Central memory CD8-positive, alpha-beta T cell (primary cell): ENCODE data around the gene DNAJC22.
A peak's percentile ranks its signal among the peaks of the same experiment; 100 is the strongest.

Experiments used
- ATAC-seq: fragments of 150-1000 bp; cut with Tn5 transposase; replicated peaks from 2 replicates; pipeline ENCODE4 v1.10.0; 2022; ENCODE audit warnings: mild to moderate bottlenecking, moderate FRiP score, moderate number of reproducible peaks; ENCODE audit not compliant: poor library complexity, severe bottlenecking; ENCODE audit errors: extremely low read depth
- DNase-seq, 2 donors: peaks; one replicate each; pipeline ENCODE4 v3.0.0; 2021; ENCODE audit warnings: low spot score in 2 of 2
- H3K27ac Mint-ChIP-seq: one replicate; pipeline ENCODE4 v1.8.0; 2022; ENCODE audit warnings: low read depth, mild to moderate bottlenecking, moderate library complexity, mixed read lengths
- H3K27me3 Mint-ChIP-seq: one replicate; pipeline ENCODE4 v1.8.0; 2022; ENCODE audit warnings: mixed read lengths
- H3K36me3 Mint-ChIP-seq: one replicate; pipeline ENCODE4 v1.8.0; 2022; ENCODE audit warnings: mild to moderate bottlenecking, moderate library complexity, mixed read lengths; ENCODE audit not compliant: insufficient read depth
- H3K4me1 Mint-ChIP-seq: one replicate; pipeline ENCODE4 v1.8.0; 2022; ENCODE audit warnings: mixed read lengths
- H3K4me3 Mint-ChIP-seq: one replicate; pipeline ENCODE4 v1.8.0; 2022; ENCODE audit warnings: mild to moderate bottlenecking, moderate library complexity, mixed read lengths
- H3K9me3 Mint-ChIP-seq: one replicate; pipeline ENCODE4 v1.8.0; 2022; ENCODE audit warnings: mixed read lengths

DNAJC22 gene

GRCh38 chr12:49357103-49357678, 10.5 kb downstream of the DNAJC22 start:
- Mint-ChIP-seq H3K36me3 (no peaks in the 10 kb centered on the region), H3K4me3 (no peak overlapping the region), H3K27me3 (peaks cover 59% of the 10 kb centered on the region), H3K9me3 (no peaks in the 10 kb centered on the region), H3K27ac (no peak overlapping the region), H3K4me1 (no peaks in the 10 kb centered on the region)
- DNase-seq (no peak), ATAC-seq (no peak)

GRCh38 chr12:49358483-49359141, 11.9 kb downstream of the DNAJC22 start:
- H3K27me3 Mint-ChIP-seq = peaks cover 47% of the 10 kb centered on the region
- no peaks in the 10 kb centered on the region for H3K9me3 Mint-ChIP-seq
- peak; percentile 33 to 49 for DNase-seq
- H3K4me3 Mint-ChIP-seq = no peak overlapping the region
- H3K36me3 Mint-ChIP-seq = no peaks in the 10 kb centered on the region
- no peaks in the 10 kb centered on the region for H3K4me1 Mint-ChIP-seq
- no peak overlapping the region for H3K27ac Mint-ChIP-seq
- ATAC-seq = peak; percentile 82

- Mint-ChIP-seq H3K27ac (no peak overlapping the region), H3K27me3 (peaks cover 41% of the 10 kb centered on the region), H3K36me3 (no peaks in the 10 kb centered on the region), H3K4me3 (no peak overlapping the region), H3K9me3 (no peaks in the 10 kb centered on the region), H3K4me1 (no peaks in the 10 kb centered on the region)
- DNase-seq (no peak), ATAC-seq (no peak)
Observed at GRCh38 chr12:49359671-49360070, 13.0 kb downstream of the DNAJC22 start.

GRCh38 chr12:49362077-49362476, 15.4 kb downstream of the DNAJC22 start:
- ATAC-seq (no peak), DNase-seq (no peak)
- peaks cover 32% of the 10 kb centered on the region for H3K27me3 Mint-ChIP-seq
- no peaks in the 10 kb centered on the region for H3K9me3 Mint-ChIP-seq
- no peak overlapping the region for H3K4me3 Mint-ChIP-seq
- no peak overlapping the region for H3K27ac Mint-ChIP-seq
- H3K4me1 Mint-ChIP-seq = no peaks in the 10 kb centered on the region
- H3K36me3 Mint-ChIP-seq = peaks cover 3% of the 10 kb centered on the region

GRCh38 chr12:49364989-49365388, 18.3 kb downstream of the DNAJC22 start:
- H3K4me3 Mint-ChIP-seq = no peak overlapping the region
- H3K36me3 Mint-ChIP-seq = peaks cover 3% of the 10 kb centered on the region
- H3K27ac Mint-ChIP-seq = no peak overlapping the region
- H3K4me1 Mint-ChIP-seq = peaks cover 19% of the 10 kb centered on the region
- H3K27me3 Mint-ChIP-seq = peaks cover 12% of the 10 kb centered on the region
- DNase-seq (no peak), ATAC-seq (no peak)
- H3K9me3 Mint-ChIP-seq = no peaks in the 10 kb centered on the region

- Mint-ChIP-seq H3K27me3 (peaks cover 10% of the 10 kb centered on the region), H3K9me3 (no peaks in the 10 kb centered on the region), H3K36me3 (peaks cover 3% of the 10 kb centered on the region), H3K27ac (peak overlapping the region; percentile 57), H3K4me3 (peak overlapping the region; percentile 70), H3K4me1 (peaks cover 19% of the 10 kb centered on the region)
- no peak for DNase-seq
- ATAC-seq = no peak
Observed at GRCh38 chr12:49365542-49365941, 18.9 kb downstream of the DNAJC22 start.

- H3K36me3 Mint-ChIP-seq = peaks cover 3% of the 10 kb centered on the region
- H3K27me3 Mint-ChIP-seq = peaks cover 3% of the 10 kb centered on the region
- peak overlapping the region; percentile 70 for H3K4me3 Mint-ChIP-seq
- no peak for DNase-seq
- ATAC-seq = peak; percentile 7
- H3K27ac Mint-ChIP-seq = peak overlapping the region; percentile 57
- H3K9me3 Mint-ChIP-seq = no peaks in the 10 kb centered on the region
- peaks cover 19% of the 10 kb centered on the region for H3K4me1 Mint-ChIP-seq
Observed at GRCh38 chr12:49366096-49366651, 19.5 kb downstream of the DNAJC22 start.

- peak; percentile 67 to 74 for DNase-seq
- no peaks in the 10 kb centered on the region for H3K9me3 Mint-ChIP-seq
- peaks cover 19% of the 10 kb centered on the region for H3K4me1 Mint-ChIP-seq
- H3K27me3 Mint-ChIP-seq = no peaks in the 10 kb centered on the region
- H3K27ac Mint-ChIP-seq = peak overlapping the region; percentile 57
- H3K4me3 Mint-ChIP-seq = peak overlapping the region; percentile 70
- peaks cover 3% of the 10 kb centered on the region for H3K36me3 Mint-ChIP-seq
- peak; percentile 84 for ATAC-seq
Observed at GRCh38 chr12:49366652-49367380, 20.1 kb downstream of the DNAJC22 start.

GRCh38 chr12:49367381-49368239, 20.9 kb downstream of the DNAJC22 start, which contains the start of gene SPATS2:
SPATS2 (plus strand) TSS chr12:49367462; CDS start chr12:49461013, 93,551 bp downstream.
- peaks cover 3% of the 10 kb centered on the region for H3K36me3 Mint-ChIP-seq
- peaks cover 19% of the 10 kb centered on the region for H3K4me1 Mint-ChIP-seq
- DNase-seq (no peak), ATAC-seq (no peak)
- peak within 1 kb of the TSS; percentile 57 for H3K27ac Mint-ChIP-seq
- H3K4me3 Mint-ChIP-seq = peak within 1 kb of the TSS; percentile 70
- H3K9me3 Mint-ChIP-seq = no peaks in the 10 kb centered on the region
- H3K27me3 Mint-ChIP-seq = no peaks in the 10 kb centered on the region

GRCh38 chr12:49368240-49368600, 21.5 kb downstream of the DNAJC22 start:
- no peaks in the 10 kb centered on the region for H3K27me3 Mint-ChIP-seq
- ATAC-seq (no peak), DNase-seq (no peak)
- H3K4me1 Mint-ChIP-seq = peaks cover 19% of the 10 kb centered on the region
- H3K27ac Mint-ChIP-seq = peak overlapping the region; percentile 57
- H3K36me3 Mint-ChIP-seq = peaks cover 4% of the 10 kb centered on the region
- H3K9me3 Mint-ChIP-seq = no peaks in the 10 kb centered on the region
- peak overlapping the region; percentile 70 for H3K4me3 Mint-ChIP-seq

- peaks cover 4% of the 10 kb centered on the region for H3K36me3 Mint-ChIP-seq
- no peaks in the 10 kb centered on the region for H3K9me3 Mint-ChIP-seq
- H3K4me1 Mint-ChIP-seq = peaks cover 19% of the 10 kb centered on the region
- ATAC-seq (no peak), DNase-seq (no peak)
- H3K27me3 Mint-ChIP-seq = no peaks in the 10 kb centered on the region
- no peak overlapping the region for H3K4me3 Mint-ChIP-seq
- no peak overlapping the region for H3K27ac Mint-ChIP-seq
Observed at GRCh38 chr12:49369411-49370145, 22.9 kb downstream of the DNAJC22 start.
